Thoracic aorta (tissue), 2 donors: ENCODE measurements around the gene RUNX1. TPM values are rescaled to one million over a fixed set of nuclear protein-coding genes. Genes with fewer than 3 reads are reported as not detected.
A peak's percentile ranks its signal among the peaks of the same experiment; 100 is the strongest.

Experiments used
- ATAC-seq: fragments of 150-250 bp; one replicate; pipeline ENCODE4 v1.8.0; 2017; ENCODE audit warnings: low read depth; ENCODE audit not compliant: insufficient number of reproducible peaks, low FRiP score
- DNase-seq: peaks from one replicate; pipeline ENCODE4 v3.0.0-alpha.2; 2020; ENCODE audit warnings: low spot score
- H3K27ac ChIP-seq, 2 donors: fragments of 200-600 bp; sonication (generic); 1 replicate in 1 of 2; 2 replicates in 1 of 2; pipeline ENCODE4 v1.5.1; 2016; ENCODE audit warnings: mild to moderate bottlenecking in 2 of 2, moderate library complexity in 2 of 2
- H3K27me3 ChIP-seq: fragments of 200-600 bp; sonication (generic); replicated peaks from 2 replicates; pipeline ENCODE4 v1.6.0; 2016; ENCODE audit warnings: mild to moderate bottlenecking; ENCODE audit not compliant: insufficient read depth
- H3K36me3 ChIP-seq: fragments of 200-600 bp; sonication (generic); one replicate; pipeline ENCODE4 v1.5.1; 2016
- H3K4me1 ChIP-seq, 2 donors: fragments of 200-600 bp; sonication (generic); 1 replicate in 1 of 2; 2 replicates in 1 of 2; pipeline versions ENCODE4 v1.5.1 to v1.6.0; 2016; ENCODE audit warnings: low read depth in 2 of 2, mild to moderate bottlenecking in 1 of 2; ENCODE audit not compliant: control insufficient read depth in 1 of 2
- H3K4me3 ChIP-seq: fragments of 200-600 bp; sonication (generic); 2 replicates; pipeline ENCODE4 v1.5.1; 2016; ENCODE audit warnings: mild to moderate bottlenecking
- H3K9me3 ChIP-seq: fragments of 200-600 bp; sonication (generic); 2 replicates; pipeline ENCODE4 v1.5.1; 2016
- CTCF ChIP-seq: fragments of 200-600 bp; sonication (generic); IDR thresholded peaks from one replicate; pipeline ENCODE4 v1.5.1; 2019; ENCODE audit warnings: antibody characterized with exemption
- total RNA-seq, 2 donors: library from RNA; depleted of rRNA; stranded (reverse); fragments of >200 nt; gene quantifications; one replicate each; pipeline versions ENCODE4 v1.1.0 to v1.2.3, GENCODE V29; 2016

The RUNX1 gene
- total RNA-seq, 2 donors from 2014 or later = 47.4 to 64.7 TPM

- DNase-seq (no peak), ATAC-seq (no peak)
- peaks cover 3% of the 10 kb centered on the region for H3K9me3 ChIP-seq
- H3K4me3 ChIP-seq = no peak overlapping the region
- no peak overlapping the region for H3K27ac ChIP-seq
- no peaks in the 10 kb centered on the region for H3K4me1 ChIP-seq
- no peaks in the 10 kb centered on the region for H3K36me3 ChIP-seq
- TF ChIP-seq CTCF = no peak
- no peaks in the 10 kb centered on the region for H3K27me3 ChIP-seq
Observed at GRCh38 chr21:34761758-34762330, 287.3 kb downstream of the RUNX1 start.

GRCh38 chr21:34754690-34755647, 294.1 kb downstream of the RUNX1 start:
- Histone ChIP-seq H3K4me1 (no peaks in the 10 kb centered on the region), H3K9me3 (no peaks in the 10 kb centered on the region), H3K27me3 (no peaks in the 10 kb centered on the region), H3K4me3 (no peak overlapping the region), H3K27ac (no peak overlapping the region), H3K36me3 (no peaks in the 10 kb centered on the region)
- DNase-seq = no peak
- no peak for ATAC-seq
- TF ChIP-seq CTCF = no peak

GRCh38 chr21:34748862-34749261, 300.2 kb downstream of the RUNX1 start:
- Histone ChIP-seq H3K9me3 (no peaks in the 10 kb centered on the region), H3K27me3 (no peaks in the 10 kb centered on the region), H3K36me3 (no peaks in the 10 kb centered on the region), H3K27ac (no peak overlapping the region), H3K4me3 (no peak overlapping the region), H3K4me1 (no peaks in the 10 kb centered on the region)
- no peak for DNase-seq
- no peak for TF ChIP-seq CTCF
- ATAC-seq = no peak

GRCh38 chr21:34745557-34746255, 303.4 kb downstream of the RUNX1 start:
- Histone ChIP-seq H3K27me3 (no peaks in the 10 kb centered on the region), H3K36me3 (no peaks in the 10 kb centered on the region), H3K9me3 (no peaks in the 10 kb centered on the region), H3K4me3 (peak overlapping the region; percentile 24), H3K4me1 (no peaks in the 10 kb centered on the region), H3K27ac (no peak overlapping the region)
- peak; percentile 87 for TF ChIP-seq CTCF
- DNase-seq (peak; percentile 22), ATAC-seq (peak; percentile 52)

GRCh38 chr21:34744801-34745200, 304.3 kb downstream of the RUNX1 start:
- H3K27ac ChIP-seq = no peak overlapping the region
- H3K9me3 ChIP-seq = no peaks in the 10 kb centered on the region
- no peak overlapping the region for H3K4me3 ChIP-seq
- H3K4me1 ChIP-seq = no peaks in the 10 kb centered on the region
- H3K36me3 ChIP-seq = no peaks in the 10 kb centered on the region
- no peak for TF ChIP-seq CTCF
- DNase-seq (no peak), ATAC-seq (no peak)
- no peaks in the 10 kb centered on the region for H3K27me3 ChIP-seq
